HepG2 (cell line): ENCODE measurements around the gene CABP4. TPM values are rescaled to one million over a fixed set of nuclear protein-coding genes. Genes with fewer than 3 reads are reported as not detected.

Experiments used
- ATAC-seq: fragments of 200-7000 bp; cut with Tn5 transposase; 3 replicates; pipeline ENCODE4 v1.9.1; 2020; ENCODE audit warnings: mild to moderate bottlenecking, moderate library complexity
- BruUV-seq: library from RNA; stranded (reverse); fragments of 400-500 nt; replicated peaks from 2 replicates; lab custom pipeline; 2021; lab: Mats Ljungman, UMichigan
- CTCF ChIA-PET: fragments of 300-600 bp; formaldehyde crosslinking; extraction: SDS; loops from one replicate; lab custom pipeline; 2021; ENCODE audit warnings: low total read pairs, inconsistent platforms, low intra/inter-chr PET ratio; lab: Yijun Ruan, JAX
- POLR2A ChIA-PET: fragments of 350-600 bp; sonication (Branson Sonifier 250); formaldehyde crosslinking; loops from one replicate; lab custom pipeline; 2020; ENCODE audit warnings: antibody characterized with exemption, inconsistent platforms; lab: Yijun Ruan, JAX
- DNase-seq: peaks from one replicate; pipeline ENCODE4 v3.0.0-alpha.2; 2015; ENCODE audit warnings: low spot score
- FAIRE-seq: peaks from 3 replicates; lab custom pipeline; 2011; peaks lifted over from hg19 to GRCh38; lab: Jason Lieb, UNC
- H2AFZ ChIP-seq: one replicate; pipeline ENCODE4 v1.6.1; 2011; ENCODE audit warnings: low read length, inconsistent platforms
- H3K27ac ChIP-seq: fragments of 300-600 bp; 3 replicates; pipeline ENCODE4 v1.8.0; 2011; ENCODE audit warnings: mixed run types, mild to moderate bottlenecking, mixed read lengths, low read length, inconsistent platforms; ENCODE audit not compliant: insufficient read depth; ENCODE audit errors: extremely low read length
- H3K27me3 ChIP-seq, 2 experiments: fragments of 200-600 bp in 1 of 2; 2 replicates in 1 of 2; 3 replicates in 1 of 2; pipeline versions ENCODE4 v1.6.0 to v1.8.0; 2011; ENCODE audit warnings: low read length in 2 of 2, mild to moderate bottlenecking in 2 of 2, moderate library complexity in 2 of 2, inconsistent platforms in 1 of 2; ENCODE audit not compliant: insufficient read depth in 2 of 2, control insufficient read depth in 1 of 2
- H3K36me3 ChIP-seq, 2 experiments: fragments of 200-600 bp in 1 of 2; replicated peaks in 1 of 2; 2 replicates in 1 of 2; 3 replicates in 1 of 2; pipeline versions ENCODE4 v1.5.1 to v1.8.0; 2011; ENCODE audit warnings: low read length in 2 of 2, inconsistent platforms in 1 of 2; ENCODE audit not compliant: insufficient read depth in 2 of 2, control insufficient read depth in 1 of 2
- H3K4me1 ChIP-seq: 2 replicates; pipeline ENCODE4 v1.5.1; 2012; ENCODE audit warnings: low read length, inconsistent platforms; ENCODE audit not compliant: insufficient read depth
- H3K4me2 ChIP-seq: 2 replicates; pipeline ENCODE4 v1.6.0; 2011; ENCODE audit warnings: low read depth, low read length, inconsistent platforms
- H3K4me3 ChIP-seq, 3 experiments: fragments of 200-600 bp in 1 of 3; sonication (generic), shearing (Covaris generic) in 1 of 3; replicated peaks in 1 of 3; 2 replicates each; pipeline ENCODE4 v1.5.1; 2011 to 2016; ENCODE audit warnings: low read length in 3 of 3, inconsistent platforms in 2 of 3, low read depth in 2 of 3, mild to moderate bottlenecking in 2 of 3, control low read depth in 1 of 3, mixed read lengths in 1 of 3; ENCODE audit not compliant: insufficient read depth in 1 of 3
- H3K79me2 ChIP-seq: one replicate; pipeline ENCODE4 v1.6.1; 2011; ENCODE audit warnings: low read length, inconsistent platforms; ENCODE audit not compliant: insufficient read depth
- H3K9ac ChIP-seq: 2 replicates; pipeline ENCODE4 v1.6.0; 2011; ENCODE audit warnings: mild to moderate bottlenecking, low read depth, low read length, inconsistent platforms; ENCODE audit not compliant: insufficient read depth
- H3K9me3 ChIP-seq: 2 replicates; pipeline ENCODE4 v1.5.1; 2012; ENCODE audit warnings: mild to moderate bottlenecking, low read length
- H4K20me1 ChIP-seq: 2 replicates; pipeline ENCODE4 v1.6.0; 2011; ENCODE audit warnings: inconsistent platforms, mild to moderate bottlenecking, low read length, moderate library complexity; ENCODE audit not compliant: insufficient read depth
- AKNA ChIP-seq: sonication (generic); formaldehyde crosslinking; IDR thresholded peaks from 2 replicates; pipeline ENCODE4 v1.4.0; 2020; ENCODE audit warnings: missing genetic modification reagents, borderline replicate concordance
- BORCS8-MEF2B ChIP-seq: sonication (generic); formaldehyde crosslinking; IDR thresholded peaks from 2 replicates; pipeline ENCODE4 v1.8.0; 2022; ENCODE audit warnings: mild to moderate bottlenecking, missing genetic modification reagents
- FOSL2 ChIP-seq: sonication (generic); formaldehyde crosslinking; IDR thresholded peaks from 2 replicates; pipeline ENCODE4 v1.4.0; 2020; ENCODE audit warnings: missing genetic modification reagents
- HINFP ChIP-seq: sonication (generic); formaldehyde crosslinking; IDR thresholded peaks from 2 replicates; pipeline ENCODE4 v1.4.0; 2020; ENCODE audit warnings: low read depth, mild to moderate bottlenecking, missing genetic modification reagents
- MAFF ChIP-seq: IDR thresholded peaks from 2 replicates; pipeline ENCODE4 v1.6.1; 2011; ENCODE audit warnings: low read depth, low read length, improper control_type of control experiment
- MAFK ChIP-seq, 2 experiments: IDR thresholded peaks in 1 of 2; conservative IDR thresholded peaks in 1 of 2; 2 replicates each; pipeline ENCODE4 v1.6.1; 2011; ENCODE audit warnings: improper control_type of control experiment in 2 of 2, low read length in 2 of 2
- RFX5 ChIP-seq: IDR thresholded peaks from 2 replicates; pipeline ENCODE4 v1.6.1; 2011; ENCODE audit warnings: low read depth, low read length, improper control_type of control experiment
- ZNF234 ChIP-seq: sonication (generic); formaldehyde crosslinking; conservative IDR thresholded peaks from 2 replicates; pipeline ENCODE4 v1.5.1; 2020; ENCODE audit warnings: mild to moderate bottlenecking, missing genetic modification reagents
- WGBS: methylation state at CpG from one replicate; pipeline ENCODE4 v1.1.6; 2017; ENCODE audit warnings: low lambda C conversion rate; 5-methylcytosine and 5-hydroxymethylcytosine counted together
- in situ Hi-C: cut with HindIII; loops from 2 replicates; pipeline ENCODE4 v1.10.0; 2017; ENCODE audit warnings: low pct_unique_long_range_greater_than_20kb; ENCODE audit not compliant: extremely low pct_ligation_motif_present
- intact Hi-C: fragments of 100-400 bp; cut with micrococcal nuclease; formaldehyde crosslinking; loops from one replicate; pipeline ENCODE4 v1.10.0; 2022; ENCODE audit not compliant: unreplicated experiment
- polyA plus RNA-seq, 8 experiments: library from polyadenylated mRNA; depleted of rRNA in 3 of 8; stranded (reverse) in 7 of 8; unstranded in 1 of 8; fragments of >200 nt; fragmentation: Illumina TruSeq in 4 of 8; extraction: Trizol in 4 of 8; gene quantifications; 2 replicates each; pipeline versions ENCODE4 v1.2.1 to v1.2.3, GENCODE V29; 2011 to 2016; ENCODE audit warnings: low read depth in 4 of 8, missing spikeins in 1 of 8, mixed read lengths in 1 of 8; ENCODE audit not compliant: insufficient read depth in 1 of 8
- total RNA-seq, 5 experiments: library from RNA; depleted of rRNA; stranded (reverse); fragments of >200 nt; fragmentation: Illumina TruSeq; extraction: Trizol; gene quantifications; 2 replicates each; pipeline ENCODE4 v1.2.3, GENCODE V29; 2016; ENCODE audit warnings: low read depth in 1 of 5

Gene CABP4
- total and polyA plus RNA-seq, 2 of the 13 experiments (the other 11 are each of a cell fraction or from before 2014, with no cell fraction given): not detected

GRCh38 chr11:67449116-67449844 lies 5.9 kb upstream of the CABP4 start:
- peaks cover 23% of the 10 kb centered on the region for H3K4me1 ChIP-seq
- in situ Hi-C loops (no loop called here), intact Hi-C loops (no loop called here)
- H3K27me3 ChIP-seq: peaks cover 5 to 44% of the 10 kb centered on the region in 2 experiments; a peak in 4 of 5 replicates
- ATAC-seq (no peak), FAIRE-seq (no peak), DNase-seq (no peak)
- TF ChIP-seq MAFK (conservative IDR thresholded peaks at IDR 0.05 in 1 of 2, IDR thresholded peaks at IDR 0.05 in 1 of 2; ENCODE audit: low read length in 2 of 2): peak; percentile 37 to 52; a peak in 3 of 4 replicates
- TF ChIP-seq MAFF: 0 out of 2 replicates have a peak, but pooled peaks have one; percentile 4
- no peak for TF ChIP-seq FOSL2 (CRISPR knock-in tag)
- no peak overlapping the region for H2AFZ ChIP-seq
- H3K4me2 ChIP-seq: no peak overlapping the region
- WGBS: 50% methylated on average over 9 of the region's 9 CpGs
- H4K20me1 ChIP-seq: no peaks in the 10 kb centered on the region
- ChIA-PET POLR2A (interaction anchor here (0.6 to 1.2 kb wide), 2 partner anchors 12 to 21 kb away, joined by 3 read pairs; partner anchors contain the start of gene RPS6KB2), CTCF (no interaction called here)
- H3K36me3 ChIP-seq: no peaks in the 10 kb centered on the region
- no peak overlapping the region for H3K27ac ChIP-seq
- no peak overlapping the region for H3K4me3 ChIP-seq
- no peaks in the 10 kb centered on the region for H3K79me2 ChIP-seq
- H3K9ac ChIP-seq: no peak overlapping the region
- H3K9me3 ChIP-seq: no peaks in the 10 kb centered on the region
- BruUV-seq: no TSS peak

GRCh38 chr11:67450796-67451657 lies 4.1 kb upstream of the CABP4 start:
- H3K9ac ChIP-seq: no peak overlapping the region
- H3K4me2 ChIP-seq: no peak overlapping the region
- TF ChIP-seq AKNA: no peak
- no peak for TF ChIP-seq HINFP (CRISPR knock-in tag)
- TF ChIP-seq ZNF234: no peak
- no peak for TF ChIP-seq RFX5
- TF ChIP-seq BORCS8-MEF2B (CRISPR knock-in tag): no peak

More at GRCh38 chr11:67450796-67451657, 4.1 kb upstream of the CABP4 start:
- Histone ChIP-seq H3K27ac (no peak overlapping the region), H3K36me3 (no peaks in the 10 kb centered on the region), H4K20me1 (no peaks in the 10 kb centered on the region), H3K4me1 (peaks cover 14% of the 10 kb centered on the region), H3K79me2 (no peaks in the 10 kb centered on the region), H3K9me3 (no peaks in the 10 kb centered on the region), H3K4me3 (no peak overlapping the region), H3K27me3 (peaks cover 11 to 61% of the 10 kb centered on the region in 2 experiments; a peak in 4 of 5 replicates), H2AFZ (no peak overlapping the region)
- no peak for DNase-seq
- ChIA-PET CTCF (no interaction called here), POLR2A (interaction anchor here (1.2 to 1.5 kb wide), 2 partner anchors 7 to 23 kb away, joined by 3 to 5 read pairs; partner anchors contain the start of genes CORO1B and RPS6KB2)
- 37% methylated on average over 7 of the region's 25 CpGs for WGBS
- ATAC-seq: no peak
- in situ Hi-C loops (no loop called here), intact Hi-C loops (no loop called here)
- no TSS peak for BruUV-seq
- no peak for FAIRE-seq
